GM19463 (cell line): ENCODE data around the gene KIF26A.

ENCODE experiments used
- ATAC-seq: cut with Tn5 transposase; IDR thresholded peaks from one replicate; pipeline ENCODE4 v1.9.1; 2021; ENCODE audit warnings: mild to moderate bottlenecking, moderate library complexity; ENCODE audit not compliant: unreplicated experiment

KIF26A gene

DNA sequence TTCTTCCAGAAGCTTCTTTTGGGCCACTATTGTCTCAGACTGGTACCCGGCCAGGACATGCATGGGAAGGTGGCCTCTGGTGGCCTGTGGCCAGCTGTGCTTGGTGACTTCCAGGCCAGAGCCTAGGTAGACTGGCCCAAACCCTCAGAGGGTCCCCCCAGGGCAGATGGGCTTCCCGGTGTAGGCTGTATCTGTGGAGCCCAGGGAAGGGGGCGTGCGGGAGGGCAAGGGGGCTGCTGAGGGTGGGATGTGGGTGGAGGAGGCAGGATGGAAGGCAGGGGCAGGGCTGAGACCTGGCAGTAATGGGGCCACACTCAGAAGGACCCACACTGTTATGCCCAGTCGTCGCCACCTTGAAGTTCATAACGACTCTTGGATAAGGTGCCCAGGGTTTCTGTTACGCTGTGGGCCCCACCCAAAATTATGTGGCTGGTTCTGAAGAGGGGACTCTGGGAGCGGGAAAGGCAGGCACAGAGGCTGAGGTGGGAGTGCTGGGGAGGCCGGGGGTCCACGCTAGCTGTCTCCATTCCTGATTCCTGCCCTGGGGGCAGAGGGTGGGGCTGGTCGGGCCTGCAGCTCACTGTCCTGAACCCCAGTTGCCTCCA lies 52.1 kb downstream of the KIF26A start:
- no peak for ATAC-seq

DNA sequence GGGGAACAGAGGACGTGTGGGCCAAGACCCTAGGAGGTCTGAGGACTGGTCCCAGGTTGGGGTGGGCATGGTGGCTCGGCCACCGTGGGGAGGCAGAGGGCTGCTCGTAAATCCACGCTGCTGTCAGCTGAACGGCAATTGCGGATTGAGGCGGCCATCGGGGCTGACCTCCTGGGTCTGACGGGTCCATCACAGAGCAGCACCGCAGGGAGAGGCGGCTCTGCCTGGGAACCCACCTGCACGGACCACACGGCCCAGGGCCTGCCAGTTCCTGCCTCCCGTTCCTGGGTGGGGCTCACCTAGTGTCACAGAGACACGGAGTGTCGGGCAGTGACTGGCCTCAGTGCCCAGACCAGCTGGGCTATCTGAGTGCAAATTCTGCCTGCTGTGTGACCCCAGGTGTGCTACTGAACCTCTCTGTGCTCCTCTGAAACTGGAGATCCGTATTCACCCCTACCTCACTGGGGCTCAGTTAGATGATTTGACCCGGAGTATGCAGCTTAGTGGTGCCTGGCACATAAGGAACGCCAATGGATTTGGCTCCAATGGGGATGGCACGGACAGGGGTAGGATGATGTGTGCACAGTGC lies 53.1 kb downstream of the KIF26A start:
- no peak for ATAC-seq

DNA sequence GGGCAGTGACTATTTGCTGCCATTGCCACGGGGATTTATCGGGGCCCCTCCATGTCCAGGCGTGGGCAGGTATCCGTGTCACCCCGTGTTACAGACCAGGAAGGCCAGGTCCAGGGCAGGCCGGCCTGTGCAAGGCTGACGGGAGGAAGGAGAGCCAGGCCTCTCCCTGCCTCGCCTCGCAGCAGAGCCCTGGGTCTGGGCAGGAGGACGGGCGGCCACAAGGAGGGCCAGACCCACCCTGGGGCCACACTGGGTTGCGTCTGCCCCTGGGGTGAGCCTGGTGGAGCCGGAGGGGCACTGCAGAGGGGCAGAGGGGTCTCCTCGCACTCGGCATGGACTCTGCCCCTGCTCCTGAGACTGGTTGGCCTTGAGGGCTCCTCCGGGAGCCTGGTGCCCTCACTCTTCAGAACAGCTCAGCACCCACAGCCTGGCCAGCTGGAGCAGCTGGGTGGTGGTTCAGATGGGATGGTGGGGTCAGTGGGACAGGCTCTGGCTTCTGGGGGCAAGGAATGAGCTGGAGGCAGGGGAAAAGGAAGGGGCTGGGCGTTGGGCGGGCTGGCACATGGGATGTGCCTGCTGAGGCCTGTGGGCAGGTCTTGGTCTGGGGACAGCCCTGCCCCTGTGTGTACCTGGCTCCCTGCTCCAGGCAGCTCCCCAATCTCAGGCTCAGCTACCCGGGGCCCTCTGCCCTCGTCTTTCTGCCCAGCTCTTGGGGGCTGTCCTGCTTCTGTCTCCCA lies 53.9 kb downstream of the KIF26A start:
- ATAC-seq: no peak

DNA sequence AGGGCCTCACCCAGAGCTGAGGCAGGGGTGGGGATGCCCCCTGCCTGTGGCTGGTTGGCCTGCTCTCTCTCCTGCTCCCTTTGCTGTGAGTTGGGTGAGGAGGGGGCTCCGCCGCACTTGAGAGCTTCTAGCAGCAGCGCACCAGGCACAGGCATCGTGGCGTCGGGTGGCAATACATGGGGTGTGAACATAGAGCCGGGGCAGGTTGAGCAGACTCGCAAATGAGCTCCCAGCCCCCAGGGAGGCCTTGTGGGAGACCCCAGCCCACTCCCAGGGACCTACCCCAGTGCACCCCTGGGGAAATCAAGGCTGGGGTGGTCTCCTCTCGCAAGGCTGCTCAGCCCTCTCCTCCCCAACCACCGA lies 54.5 kb downstream of the KIF26A start:
- no peak for ATAC-seq

DNA sequence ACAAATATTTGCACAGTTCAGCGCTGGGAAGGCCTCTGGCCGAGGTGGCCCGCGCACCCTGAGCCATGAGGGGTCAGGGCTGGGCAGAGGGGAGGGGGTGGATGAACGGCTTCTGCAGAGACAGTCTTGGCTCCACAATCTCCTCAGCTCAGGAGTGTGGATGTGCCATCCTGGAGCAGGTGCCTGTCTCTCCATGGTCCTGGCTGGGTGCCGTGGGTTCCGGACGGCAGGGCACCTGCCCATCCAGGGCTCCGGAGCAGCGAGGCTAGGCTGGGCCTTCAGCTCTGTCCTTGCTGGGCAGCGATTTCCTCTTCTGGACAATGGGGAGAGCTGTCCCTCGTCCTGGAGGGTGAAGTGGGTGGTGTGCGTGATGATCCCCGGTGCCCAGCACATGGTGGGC lies 55.6 kb downstream of the KIF26A start:
- ATAC-seq: no peak

DNA sequence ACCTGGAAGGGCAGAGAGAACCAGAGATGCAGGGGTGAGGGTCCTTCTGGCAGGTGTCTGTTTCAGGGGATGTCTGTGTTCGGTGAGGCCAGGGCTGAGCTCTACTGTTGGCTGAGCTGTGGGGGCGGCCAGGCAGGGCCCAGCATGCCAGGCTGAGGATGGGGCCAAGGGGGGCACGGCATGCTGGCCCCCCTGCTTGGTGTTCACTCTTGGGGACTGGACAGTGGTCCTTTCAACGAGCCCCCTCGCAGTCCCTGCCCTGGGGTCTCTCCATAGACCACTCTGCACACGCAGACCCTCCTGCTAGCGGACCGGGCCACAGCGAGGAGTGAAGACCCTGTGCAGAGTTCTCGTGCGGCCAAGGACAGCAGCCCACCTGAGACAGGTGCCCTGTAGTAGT lies 56.3 kb downstream of the KIF26A start:
- ATAC-seq: no peak

DNA sequence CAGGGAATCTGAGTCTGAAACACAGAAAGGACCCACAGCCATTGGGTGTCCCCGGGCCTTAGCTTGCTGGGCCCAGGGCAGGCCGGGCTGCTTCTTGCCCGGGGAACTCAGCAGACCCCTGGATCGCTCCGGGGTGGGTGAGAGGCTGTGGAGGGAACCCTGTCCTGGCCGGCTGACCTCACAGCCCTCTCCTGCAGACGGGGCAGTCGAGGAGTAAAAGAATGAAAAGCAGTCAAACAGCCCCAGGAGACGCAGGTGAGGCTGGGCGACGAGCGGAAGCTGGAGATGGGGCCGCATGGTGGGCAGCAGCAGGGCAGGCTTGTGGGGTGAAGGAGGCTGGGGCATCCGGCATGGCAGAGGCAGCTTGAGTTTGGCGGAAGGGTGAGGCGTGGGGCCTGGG lies 57.0 kb downstream of the KIF26A start:
- ATAC-seq: no peak

DNA sequence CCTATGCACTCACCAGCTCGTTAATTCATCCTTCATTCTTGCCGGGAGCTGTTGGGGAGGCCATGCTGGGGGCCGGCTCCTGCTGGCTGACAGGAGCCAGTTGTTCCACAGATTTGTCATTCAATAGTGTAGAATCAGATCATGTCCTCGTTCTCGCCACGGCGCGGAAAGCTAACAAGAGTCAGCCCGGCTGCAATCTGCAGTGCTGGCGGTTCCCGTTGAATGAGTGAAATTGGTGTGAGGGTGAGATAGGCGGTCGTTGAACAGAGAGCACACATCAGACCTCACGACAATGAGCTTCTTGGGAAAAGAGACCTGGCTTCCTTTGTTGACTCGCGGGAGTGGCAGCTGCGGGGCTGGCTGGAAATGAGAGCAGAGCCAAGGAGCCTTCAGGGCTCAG lies 57.5 kb downstream of the KIF26A start:
- ATAC-seq: no peak

DNA sequence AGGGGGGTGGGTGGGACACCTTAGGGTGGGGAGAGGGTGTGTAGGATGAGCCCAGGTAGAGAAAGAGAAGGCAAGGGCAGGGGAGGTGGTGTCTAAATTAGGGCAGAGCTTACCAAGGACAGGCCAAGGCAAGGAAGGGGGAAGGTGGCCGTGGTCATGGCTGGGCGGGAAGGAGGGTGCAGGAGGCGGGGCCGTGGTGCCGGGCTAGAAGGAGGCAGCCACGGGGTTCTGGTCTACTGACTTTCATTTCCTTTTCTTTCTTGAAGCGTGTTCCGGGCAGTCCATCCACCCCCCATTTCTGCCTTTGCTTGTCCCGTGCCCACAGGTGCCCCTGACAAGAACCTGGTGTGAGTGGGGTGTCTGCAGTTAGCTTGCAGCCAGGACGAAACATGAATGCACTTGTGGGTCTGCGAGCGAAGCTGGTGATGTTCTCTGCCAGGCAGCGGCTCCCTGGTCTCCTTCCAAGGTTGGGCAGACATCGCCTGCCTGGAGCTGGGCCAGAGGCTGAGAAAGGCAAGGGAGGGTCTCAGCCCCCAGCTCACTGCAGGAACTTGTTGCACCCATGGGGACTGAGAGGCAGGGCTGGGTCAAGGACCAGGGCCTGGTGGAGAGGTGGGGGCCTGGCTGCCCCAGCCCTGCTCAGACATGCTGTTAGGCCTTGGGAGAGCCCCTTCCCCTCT lies 58.2 kb downstream of the KIF26A start:
- no peak for ATAC-seq

DNA sequence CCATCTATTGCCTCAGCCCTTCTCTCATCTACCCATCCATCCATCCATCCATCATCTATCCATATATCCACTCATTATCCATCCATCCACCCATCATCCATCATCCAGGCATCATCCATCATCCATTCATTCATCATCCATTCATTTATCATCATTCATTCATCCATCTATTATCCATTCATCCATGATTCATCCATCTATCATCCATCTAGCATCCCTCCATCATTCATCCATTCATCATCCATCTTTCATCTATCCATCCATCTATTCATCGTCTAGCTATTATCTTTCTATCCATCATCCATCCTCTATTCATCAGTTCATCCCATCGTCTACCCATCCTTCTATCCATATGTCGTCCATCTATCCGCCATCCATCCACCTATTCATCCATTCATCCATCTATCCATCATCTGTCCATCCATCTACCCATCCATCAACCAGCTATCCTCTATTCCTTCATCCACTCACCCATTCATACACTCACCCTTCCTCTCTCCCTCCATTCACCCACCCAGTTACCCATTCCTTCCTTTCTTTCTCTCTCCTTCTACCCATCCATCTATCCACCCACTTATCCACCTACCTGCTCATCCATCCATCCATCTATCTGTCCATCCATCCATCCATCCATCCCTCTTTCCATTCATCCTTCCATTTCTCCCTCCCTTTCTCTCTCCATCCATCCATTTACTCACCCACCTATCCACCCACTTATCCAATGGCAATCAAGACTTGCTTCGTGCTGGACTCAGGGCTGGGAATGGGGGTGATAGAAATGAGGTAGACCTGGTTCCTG lies 59.3 kb downstream of the KIF26A start:
- no peak for ATAC-seq

DNA sequence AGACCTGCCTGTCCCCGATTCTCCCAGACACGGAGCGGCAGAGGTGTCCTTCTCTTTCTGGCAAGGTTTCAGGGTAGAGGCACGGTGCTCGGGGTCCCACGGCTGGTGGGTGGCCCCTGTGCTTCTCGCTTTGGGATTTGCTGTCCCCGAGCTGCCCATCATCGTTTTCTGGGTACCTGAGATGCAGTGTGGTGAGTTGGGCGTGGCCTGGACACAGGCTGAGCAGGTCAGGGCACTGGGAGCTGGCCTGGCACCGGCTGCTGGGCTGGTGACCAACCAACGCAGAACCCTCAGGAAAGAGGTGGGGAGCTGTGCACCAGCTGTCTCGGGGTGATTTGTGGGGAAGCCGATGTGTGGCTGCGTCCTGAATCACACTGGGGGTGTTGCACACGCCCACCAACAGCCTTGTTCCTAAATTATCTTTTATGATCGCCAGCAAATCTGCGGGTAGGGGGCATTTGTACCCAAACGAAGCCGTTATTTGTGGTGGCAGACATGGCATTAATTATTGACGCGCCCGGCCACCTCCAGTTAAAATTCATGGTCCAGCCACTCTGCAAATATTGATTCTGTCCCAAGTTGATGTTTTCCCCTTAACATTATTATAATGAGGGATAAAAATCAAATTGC lies 61.0 kb downstream of the KIF26A start:
- ATAC-seq: no peak

DNA sequence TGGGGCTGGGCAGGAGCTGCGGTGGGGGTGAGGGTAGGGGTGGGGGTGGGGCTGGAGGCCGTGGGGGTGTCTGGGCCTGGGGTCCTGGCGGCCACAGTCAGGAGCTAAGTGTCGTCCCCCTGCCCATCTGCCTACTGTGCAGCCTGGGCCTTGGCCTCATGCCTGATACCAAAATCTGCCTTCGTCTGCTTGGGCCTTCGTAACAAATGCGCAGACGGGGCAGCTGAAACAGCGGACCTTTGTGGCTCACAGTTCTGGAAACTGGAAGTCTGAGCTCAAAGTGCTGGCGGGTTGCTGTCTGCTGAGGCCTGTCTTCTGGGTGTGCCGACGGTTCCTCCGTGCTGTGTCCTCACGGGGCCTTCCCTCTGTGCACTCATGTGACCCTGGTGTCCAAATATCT lies 61.7 kb downstream of the KIF26A start:
- ATAC-seq: no peak

DNA sequence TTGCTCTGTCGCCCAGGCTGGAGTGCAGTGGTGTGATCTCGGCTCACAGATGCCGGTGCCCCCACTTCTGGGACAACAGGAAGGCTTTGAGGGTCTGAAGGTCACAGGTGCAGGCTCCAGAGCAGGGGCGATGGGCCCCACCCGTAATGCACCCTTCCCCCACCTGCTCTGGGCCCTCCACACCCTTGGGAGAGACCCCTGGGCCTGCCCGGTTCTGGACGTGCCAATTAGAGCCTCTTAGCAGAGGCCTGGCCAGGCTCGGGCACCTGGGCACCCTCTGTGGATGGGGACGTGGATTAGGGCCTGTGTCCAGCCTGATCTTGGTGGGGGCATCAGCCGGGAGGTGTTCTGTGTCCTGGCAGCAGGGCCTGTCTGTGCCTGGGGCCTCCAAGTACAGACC lies 62.2 kb downstream of the KIF26A start:
- ATAC-seq: no peak

DNA sequence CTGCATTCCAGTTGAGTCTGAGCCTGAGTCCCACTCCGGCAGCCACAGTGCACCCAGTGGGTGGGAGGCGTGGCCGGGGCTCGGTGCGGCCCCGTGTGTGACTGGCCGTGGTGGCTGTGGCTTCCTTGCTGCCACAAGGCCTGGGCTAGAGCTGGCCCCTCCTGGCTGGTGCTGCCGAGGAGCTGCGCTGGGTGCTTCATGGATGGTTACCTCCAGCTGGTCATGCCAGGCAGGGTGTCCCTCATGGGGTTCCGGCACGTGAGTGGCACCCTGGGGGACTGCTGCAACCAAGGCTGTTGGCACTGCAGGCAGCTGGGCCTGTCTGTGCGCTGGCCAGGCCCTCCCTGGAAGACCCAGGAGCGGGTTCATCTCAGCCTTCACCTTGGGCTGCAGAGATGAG lies 62.7 kb downstream of the KIF26A start:
- ATAC-seq: no peak

DNA sequence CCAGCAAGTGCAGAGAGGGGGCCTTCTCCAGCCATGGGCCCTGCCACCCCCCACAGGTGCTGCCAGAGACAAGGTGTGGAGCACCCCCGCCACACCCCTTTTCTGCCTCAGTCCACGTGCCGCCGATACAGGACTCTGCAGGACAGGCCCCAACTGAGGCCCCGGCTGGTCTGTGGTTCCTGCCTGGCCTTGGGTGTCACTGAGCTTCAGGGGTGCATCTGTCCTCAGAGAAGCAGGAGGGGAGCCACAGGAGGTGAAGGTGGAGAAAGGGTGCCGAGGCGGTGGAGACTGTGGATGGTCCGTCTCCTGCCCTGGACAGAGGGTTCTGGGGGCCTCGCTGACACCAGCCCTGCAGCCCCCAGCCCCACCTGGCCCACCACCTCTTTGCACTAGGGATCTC lies 63.1 kb downstream of the KIF26A start:
- no peak for ATAC-seq

DNA sequence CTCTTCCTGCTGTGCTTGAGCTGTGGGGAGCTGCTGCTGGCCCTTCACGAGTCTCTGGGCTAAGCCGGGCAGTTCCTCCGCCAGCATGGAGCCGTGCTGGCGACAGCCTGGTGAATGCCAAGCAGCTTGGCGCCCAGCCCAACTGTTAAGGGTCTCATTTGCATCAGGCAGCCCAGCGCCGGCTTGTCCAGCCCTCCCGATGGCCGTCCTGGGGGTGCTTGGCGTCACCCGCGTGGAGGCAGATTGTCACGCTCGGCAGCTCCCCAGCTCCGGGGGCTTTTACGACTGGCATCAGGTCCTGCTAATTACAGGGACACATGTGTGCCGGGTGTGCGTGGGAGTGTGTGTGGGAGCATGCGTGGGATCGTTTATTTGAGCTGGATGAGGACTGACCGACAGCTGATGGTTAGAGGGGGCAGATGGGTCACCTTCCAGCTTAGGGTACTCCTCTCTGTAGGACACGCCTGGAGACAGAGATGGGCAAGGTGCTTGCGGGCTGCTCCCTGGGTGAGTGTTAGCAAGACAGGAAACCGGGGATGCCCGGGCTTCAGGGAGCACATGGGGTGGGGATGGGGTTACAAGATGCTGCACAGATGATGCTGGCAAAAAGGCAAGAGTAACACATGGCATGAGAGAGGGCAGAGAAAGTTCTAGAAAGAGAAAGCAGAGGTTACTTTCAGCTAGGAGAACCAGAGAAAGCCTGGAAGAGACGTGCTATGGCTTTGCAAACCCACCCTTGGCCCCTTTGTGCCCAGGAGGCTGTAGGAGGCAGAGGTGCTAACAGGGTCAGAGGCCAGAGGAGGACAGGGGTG lies 64.1 kb downstream of the KIF26A start:
- no peak for ATAC-seq

DNA sequence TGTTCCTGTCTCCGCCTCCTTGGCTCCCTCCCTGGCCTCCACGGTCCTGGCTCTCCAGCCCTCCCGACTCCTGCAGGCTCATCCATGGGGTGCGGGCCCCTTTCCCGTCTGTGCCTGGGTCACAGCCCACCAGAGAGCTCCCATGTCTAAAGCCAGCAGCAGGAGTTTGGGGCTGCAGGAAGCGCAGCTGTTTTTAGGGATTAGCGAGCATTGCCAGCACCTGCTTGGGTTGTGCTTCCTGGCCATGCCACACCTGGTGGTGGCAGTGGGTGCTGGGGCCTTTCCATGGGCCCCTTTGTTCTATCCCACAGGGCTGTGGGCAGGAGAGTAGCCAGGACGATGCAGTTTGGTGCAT lies 64.7 kb downstream of the KIF26A start:
- no peak for ATAC-seq

DNA sequence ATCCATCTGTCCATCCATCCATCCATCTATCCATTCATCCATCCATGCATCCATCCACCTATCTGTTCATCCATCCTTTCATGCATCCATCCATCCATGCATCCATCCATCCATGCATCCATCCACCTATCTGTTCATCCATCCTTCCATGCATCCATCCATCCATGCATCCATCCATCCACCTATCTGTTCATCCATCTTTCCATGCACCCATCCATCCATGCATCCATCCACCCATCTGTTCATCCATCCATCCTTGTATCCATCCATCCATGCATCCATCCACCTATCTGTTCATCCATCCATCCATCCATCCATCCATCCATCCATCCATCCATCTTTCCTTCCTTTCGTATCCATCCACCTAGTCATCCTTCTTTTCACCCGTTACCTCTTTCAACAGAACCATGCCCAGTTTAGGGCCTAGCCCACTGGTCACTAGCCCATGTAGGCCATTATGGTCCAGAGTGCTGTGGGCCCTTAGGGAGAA lies 66.3 kb downstream of the KIF26A start:
- ATAC-seq: no peak

DNA sequence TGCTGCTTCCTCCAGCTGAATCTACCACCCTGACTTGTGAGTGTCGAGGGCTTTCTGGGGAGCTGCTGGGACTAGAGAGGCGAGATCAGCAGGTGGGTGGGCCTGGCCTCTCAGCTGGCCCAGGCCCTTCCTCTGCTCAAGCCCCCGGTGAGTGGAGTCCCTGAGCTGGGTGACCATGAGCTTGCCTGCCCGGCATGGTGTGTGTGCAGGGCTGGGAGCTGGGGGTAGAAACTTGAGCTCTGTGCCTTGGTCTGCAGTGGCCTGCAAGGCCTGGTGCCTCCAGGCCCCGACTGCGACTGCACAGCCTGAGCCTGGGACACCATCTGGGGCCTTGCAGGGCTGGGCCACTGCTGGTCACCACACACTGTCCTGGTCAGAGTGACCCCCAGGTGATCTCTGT lies 67.4 kb downstream of the KIF26A start:
- ATAC-seq: no peak
